SK-N-SH (cell line): Measurements from ENCODE around the gene SERBP1. TPM values are rescaled to one million over a fixed set of nuclear protein-coding genes. Genes with fewer than 3 reads are reported as not detected.

Experiments used
- CTCF ChIA-PET: fragments of 300-600, 350-600 bp; formaldehyde crosslinking; extraction: SDS; loops from one replicate; lab custom pipeline; 2021; lab: Yijun Ruan, JAX
- POLR2A ChIA-PET: fragments of 350-600 bp; sonication (Branson Sonifier 250); formaldehyde crosslinking; extraction: SDS; loops from one replicate; lab custom pipeline; 2020; ENCODE audit warnings: antibody characterized with exemption, inconsistent platforms; lab: Yijun Ruan, JAX
- DNase-seq: peaks from one replicate; pipeline ENCODE4 v3.0.0; 2012
- H2AFZ ChIP-seq: fragments of 200-600 bp; sonication (generic); 2 replicates; pipeline ENCODE4 v1.8.1; 2016; ENCODE audit warnings: antibody characterized with exemption, mild to moderate bottlenecking, low read depth
- H3F3A ChIP-seq: fragments of 200-600 bp; sonication (generic); replicated peaks from 2 replicates; pipeline ENCODE3; 2016; ENCODE audit warnings: antibody characterized with exemption, mild to moderate bottlenecking; ENCODE audit not compliant: insufficient read depth
- H3K27ac ChIP-seq, 2 experiments: fragments of 200-500 bp in 1 of 2; fragments of 200-600 bp in 1 of 2; sonication (Bioruptor generic) in 1 of 2; sonication (generic), shearing (Covaris generic) in 1 of 2; 2 replicates each; pipeline versions ENCODE4 v1.5.1 to v1.6.1; 2014 to 2016; ENCODE audit warnings: low read depth in 2 of 2, inconsistent platforms in 1 of 2, low read length in 1 of 2, mild to moderate bottlenecking in 1 of 2, mixed read lengths in 1 of 2
- H3K27me3 ChIP-seq: fragments of 200-600 bp; sonication (generic), shearing (Covaris generic); 2 replicates; pipeline ENCODE4 v1.6.1; 2016; ENCODE audit warnings: mixed run types; ENCODE audit not compliant: insufficient read depth
- H3K36me3 ChIP-seq, 2 experiments: fragments of 200-500 bp in 1 of 2; fragments of 200-600 bp in 1 of 2; sonication (Bioruptor generic) in 1 of 2; sonication (generic) in 1 of 2; replicated peaks in 1 of 2; 2 replicates each; pipeline versions ENCODE3 to v1.5.1; 2014 to 2016; ENCODE audit warnings: low read length in 1 of 2, mild to moderate bottlenecking in 1 of 2; ENCODE audit not compliant: insufficient read depth in 2 of 2, control insufficient read depth in 1 of 2
- H3K4me1 ChIP-seq, 2 experiments: fragments of 200-500 bp in 1 of 2; fragments of 200-600 bp in 1 of 2; sonication (Bioruptor generic) in 1 of 2; sonication (generic), shearing (Covaris generic) in 1 of 2; 2 replicates each; pipeline versions ENCODE4 v1.5.1 to v1.6.1; 2014 to 2016; ENCODE audit warnings: low read depth in 1 of 2, low read length in 1 of 2, mixed run types in 1 of 2; ENCODE audit not compliant: insufficient read depth in 2 of 2, control insufficient read depth in 1 of 2
- H3K4me2 ChIP-seq: fragments of 200-600 bp; sonication (generic), shearing (Covaris generic); 2 replicates; pipeline ENCODE4 v1.6.1; 2017; ENCODE audit warnings: mixed run types
- H3K4me3 ChIP-seq, 2 experiments: fragments of 200-500 bp in 1 of 2; fragments of 200-600 bp in 1 of 2; sonication (Bioruptor generic) in 1 of 2; sonication (generic), shearing (Covaris generic) in 1 of 2; 2 replicates each; pipeline versions ENCODE4 v1.5.1 to v1.8.1; 2014 to 2016; ENCODE audit warnings: low read depth in 2 of 2, inconsistent platforms in 1 of 2, low read length in 1 of 2, mild to moderate bottlenecking in 1 of 2, mixed read lengths in 1 of 2, moderate library complexity in 1 of 2
- H3K79me2 ChIP-seq: fragments of 200-600 bp; sonication (generic); 2 replicates; pipeline ENCODE4 v1.8.1; 2017; ENCODE audit warnings: mild to moderate bottlenecking; ENCODE audit not compliant: insufficient read depth
- H3K9ac ChIP-seq: fragments of 200-600 bp; sonication (generic); 2 replicates; pipeline ENCODE4 v1.6.1; 2017; ENCODE audit warnings: mixed run types
- H3K9me2 ChIP-seq: fragments of 200-600 bp; sonication (generic); 2 replicates; pipeline ENCODE4 v1.6.1; 2017; ENCODE audit warnings: mixed run types
- H3K9me3 ChIP-seq: fragments of 200-600 bp; sonication (generic); 2 replicates; pipeline ENCODE4 v1.6.1; 2017; ENCODE audit warnings: mixed run types, mild to moderate bottlenecking, moderate library complexity
- H4K20me1 ChIP-seq: fragments of 200-600 bp; sonication (generic); 2 replicates; pipeline ENCODE4 v1.6.1; 2017; ENCODE audit warnings: mild to moderate bottlenecking, mixed run types; ENCODE audit not compliant: insufficient read depth
- CHD2 ChIP-seq: fragments of 150-350 bp; IDR thresholded peaks from 2 replicates; pipeline ENCODE4 v1.6.1; 2018; ENCODE audit warnings: low read length; ENCODE audit not compliant: partially characterized antibody
- CTCF ChIP-seq: fragments of 200-600 bp; sonication (generic); IDR thresholded peaks from 2 replicates; pipeline ENCODE4 v1.6.1; 2017; ENCODE audit warnings: antibody characterized with exemption, mild to moderate bottlenecking, moderate library complexity
- EP300 ChIP-seq, 2 experiments: IDR thresholded peaks; 2 replicates each; pipeline versions ENCODE4 v1.4.0 to v1.6.1; 2012; ENCODE audit warnings: borderline replicate concordance in 1 of 2, low read depth in 1 of 2, low read length in 1 of 2
- FOXM1 ChIP-seq: IDR thresholded peaks from 2 replicates; pipeline ENCODE4 v1.4.0; 2012; ENCODE audit warnings: low read depth, mild to moderate bottlenecking
- GATA2 ChIP-seq: sonication (generic); formaldehyde crosslinking; IDR thresholded peaks from 2 replicates; pipeline ENCODE4 v1.5.0; 2020; ENCODE audit warnings: mild to moderate bottlenecking, missing genetic modification reagents
- IRF3 ChIP-seq: fragments of 150-350 bp; IDR thresholded peaks from 2 replicates; pipeline ENCODE4 v1.6.1; 2016; ENCODE audit warnings: mild to moderate bottlenecking, low read depth, low read length
- JUND ChIP-seq: IDR thresholded peaks from 2 replicates; pipeline ENCODE4 v1.4.0; 2012
- MAX ChIP-seq: IDR thresholded peaks from 2 replicates; pipeline ENCODE4 v1.4.0; 2012; ENCODE audit warnings: low read depth
- MEF2A ChIP-seq: IDR thresholded peaks from 2 replicates; pipeline ENCODE4 v1.4.0; 2012; ENCODE audit warnings: low read depth, borderline replicate concordance
- PBX3 ChIP-seq: IDR thresholded peaks from 2 replicates; pipeline ENCODE4; 2012
- POLR2AphosphoS5 ChIP-seq: IDR thresholded peaks from 2 replicates; pipeline ENCODE4 v1.6.1; 2012; ENCODE audit warnings: low read depth, low read length
- RFX5 ChIP-seq: IDR thresholded peaks from 2 replicates; pipeline ENCODE4 v1.6.1; 2012; ENCODE audit warnings: mild to moderate bottlenecking, improper control_type of control experiment, low read length
- RXRA ChIP-seq: IDR thresholded peaks from 2 replicates; pipeline ENCODE4 v1.4.0; 2012; ENCODE audit warnings: low read depth, mild to moderate bottlenecking, borderline replicate concordance
- SIN3A ChIP-seq: IDR thresholded peaks from 2 replicates; pipeline ENCODE4 v1.6.1; 2012; ENCODE audit warnings: low read depth, mild to moderate bottlenecking, low read length, moderate library complexity, borderline replicate concordance
- SMC3 ChIP-seq: IDR thresholded peaks from 2 replicates; pipeline ENCODE4 v1.6.1; 2012; ENCODE audit warnings: low read depth, low read length, improper control_type of control experiment
- TAF1 ChIP-seq: IDR thresholded peaks from 2 replicates; pipeline ENCODE4 v1.6.1; 2012; ENCODE audit warnings: low read depth, mild to moderate bottlenecking, low read length, moderate library complexity, borderline replicate concordance
- TCF12 ChIP-seq: IDR thresholded peaks from 2 replicates; pipeline ENCODE4 v1.4.0; 2012
- USF2 ChIP-seq: fragments of 150-350 bp; IDR thresholded peaks from 2 replicates; pipeline ENCODE4 v1.6.1; 2017; ENCODE audit warnings: antibody characterized with exemption, low read length, low read depth, borderline replicate concordance
- YY1 ChIP-seq: IDR thresholded peaks from 2 replicates; pipeline ENCODE4 v1.4.0; 2012; ENCODE audit warnings: low read depth, mild to moderate bottlenecking
- ZBTB33 ChIP-seq: IDR thresholded peaks from 2 replicates; pipeline ENCODE4 v1.4.0; 2012; ENCODE audit warnings: low read depth, borderline replicate concordance
- WGBS: methylation state at CpG from one replicate; pipeline ENCODE4 v1.1.6; 2017; ENCODE audit warnings: low lambda C conversion rate; 5-methylcytosine and 5-hydroxymethylcytosine counted together
- polyA plus RNA-seq, 3 experiments: library from polyadenylated mRNA; depleted of rRNA; stranded (reverse); fragments of >200 nt; gene quantifications; 2 replicates each; pipeline ENCODE4 v1.2.3, GENCODE V29; 2012

Gene SERBP1
- polyA plus RNA-seq, 1 of the 3 experiments (the other 2 are of a cell fraction) = 194 TPM

- peaks cover 14% of the 10 kb centered on the region; the same call in 1 of the 2 replicates for H4K20me1 ChIP-seq
- no peaks in the 10 kb centered on the region for H3K27me3 ChIP-seq
- no peak overlapping the region for H3K9ac ChIP-seq
- no peaks in the 10 kb centered on the region for H3K9me3 ChIP-seq
- H3K36me3 ChIP-seq = peaks cover 47 to 60% of the 10 kb centered on the region in 2 experiments
- 89% methylated on average over 1 of the region's 1 CpG for WGBS
- peaks cover 33% of the 10 kb centered on the region for H3F3A ChIP-seq
- no peak for DNase-seq
- H3K27ac ChIP-seq = no peak overlapping the region; a peak in 1 of 4 replicates
- peaks cover 20% of the 10 kb centered on the region; the same call in 1 of the 2 replicates for H3K79me2 ChIP-seq
- H2AFZ ChIP-seq = no peak overlapping the region
- no peak overlapping the region for H3K4me2 ChIP-seq
- H3K4me3 ChIP-seq = no peak overlapping the region
- POLR2A ChIA-PET = no interaction called here
- no peaks in the 10 kb centered on the region; a peak in 1 of 4 replicates for H3K4me1 ChIP-seq
- TF ChIP-seq YY1 (no peak), TCF12 (no peak), SMC3 (no peak), USF2 (no peak), CTCF (no peak), CHD2 (no peak), POLR2AphosphoS5 (no peak), MEF2A (no peak), TAF1 (no peak), FOXM1 (no peak), JUND (no peak), EP300 (IDR thresholded peaks at IDR 0.05; ENCODE audit: borderline replicate concordance in 1 of 2, low read depth in 1 of 2, low read length in 1 of 2) (no peak), PBX3 (no peak), RXRA (no peak), RFX5 (no peak), GATA2 (CRISPR knock-in tag) (no peak), IRF3 (no peak), MAX (no peak), ZBTB33 (no peak), SIN3A (no peak)
- CTCF ChIA-PET = interaction anchor here (0.9 to 1.9 kb wide), 4 partner anchors 20 to 92 kb away, joined by 3 to 6 read pairs (median 4); no protein-coding TSS in a partner anchor
- no peaks in the 10 kb centered on the region for H3K9me2 ChIP-seq
Observed at GRCh38 chr1:67408148-67408547, 22.1 kb downstream of the SERBP1 start.
